ENCODE measurements around the gene DUS3L.

Gene DUS3L

DNA sequence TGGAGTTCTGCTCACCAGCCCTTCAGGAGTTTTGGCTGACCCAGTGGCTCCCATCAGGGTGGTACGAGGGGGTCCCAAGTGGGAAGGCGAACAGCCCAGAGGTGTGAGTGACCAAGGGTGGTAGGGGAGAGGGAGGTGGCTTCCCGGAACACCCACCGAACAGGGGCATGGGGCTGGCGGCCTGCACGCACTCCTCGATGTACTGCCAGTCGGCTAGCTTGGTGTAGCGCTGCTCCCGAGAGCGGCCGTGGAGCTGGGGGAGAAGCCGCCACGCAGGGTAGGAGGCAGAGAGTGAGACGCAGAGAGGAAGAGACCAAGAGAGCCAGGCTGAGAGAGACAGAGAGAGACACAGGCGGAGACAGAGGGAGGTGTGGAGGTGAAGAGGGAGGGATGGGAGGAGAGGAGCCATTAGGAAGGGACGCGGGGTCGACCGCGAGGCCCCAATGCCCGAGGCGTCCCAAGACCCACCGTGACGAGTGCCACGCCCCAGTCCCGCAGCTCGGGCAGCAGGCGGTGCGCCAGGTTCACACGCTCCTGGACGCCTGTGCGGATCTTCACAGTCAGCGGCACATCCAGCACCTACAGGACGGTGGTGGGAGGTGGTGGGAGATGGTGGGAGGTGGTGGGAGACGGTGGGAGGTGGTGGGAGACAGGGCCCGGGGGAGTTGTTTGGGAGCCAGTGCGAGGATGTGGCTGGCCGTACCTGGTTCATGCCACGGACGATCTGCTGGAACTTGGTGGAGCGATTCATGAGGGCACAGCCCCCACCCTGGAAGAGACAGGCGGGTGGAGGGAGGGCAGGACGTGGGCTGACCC, 4.2 kb downstream of the DUS3L start:
- DNase-seq (ENCODE audit: low spot score): no peak
- TF ChIP-seq CTCF (IDR thresholded peaks at IDR 0.05; ENCODE audit: extremely low read depth, missing control alignments): no peak

- TF ChIP-seq CTCF (IDR thresholded peaks at IDR 0.05; ENCODE audit: extremely low read depth, missing control alignments): no peak
Measured at GRCh38 chr19:5785423-5785822, 5.5 kb downstream of the DUS3L start.

DNA sequence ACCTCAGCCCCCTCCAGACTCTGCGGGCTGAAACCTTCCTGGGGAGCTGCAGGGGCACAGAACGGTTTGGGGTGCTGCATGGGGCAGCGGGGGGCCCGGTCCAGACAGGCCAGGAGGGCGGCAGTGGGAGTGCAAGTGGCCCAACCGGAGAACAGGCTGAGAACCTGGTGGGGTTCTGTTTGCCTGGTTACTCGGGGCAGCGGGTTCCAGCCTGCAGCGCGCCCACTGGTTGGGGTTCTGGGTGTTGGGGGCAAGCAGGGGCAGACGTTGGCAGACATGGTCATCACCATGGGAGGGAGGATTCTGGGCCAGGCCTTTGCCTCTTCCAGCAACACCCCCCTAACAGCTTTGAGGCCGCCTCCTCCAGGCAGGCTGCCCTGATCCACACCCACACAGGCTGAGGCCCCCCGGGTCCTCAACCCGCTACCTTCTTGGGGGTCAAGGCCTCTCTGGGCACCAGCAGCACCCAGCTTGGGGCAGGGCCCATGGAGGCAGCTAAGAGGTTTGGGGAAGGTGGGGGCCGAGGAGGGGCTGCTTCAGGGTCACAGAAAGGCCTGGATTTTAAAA, 6.3 kb downstream of the DUS3L start, which contains the start of gene PRR22:
PRR22 (minus strand) TSS at position 166 of the 567 bp plus-strand sequence; CDS start at position 80, 86 bp downstream.
- TF ChIP-seq CTCF (IDR thresholded peaks at IDR 0.05; ENCODE audit: extremely low read depth, missing control alignments): no peak
- DNase-seq (ENCODE audit: low spot score): no peak

More at GRCh38 chr19:5785423-5785822, 5.5 kb downstream of the DUS3L start:
- no peak for DNase-seq (ENCODE audit: low spot score)

DNA sequence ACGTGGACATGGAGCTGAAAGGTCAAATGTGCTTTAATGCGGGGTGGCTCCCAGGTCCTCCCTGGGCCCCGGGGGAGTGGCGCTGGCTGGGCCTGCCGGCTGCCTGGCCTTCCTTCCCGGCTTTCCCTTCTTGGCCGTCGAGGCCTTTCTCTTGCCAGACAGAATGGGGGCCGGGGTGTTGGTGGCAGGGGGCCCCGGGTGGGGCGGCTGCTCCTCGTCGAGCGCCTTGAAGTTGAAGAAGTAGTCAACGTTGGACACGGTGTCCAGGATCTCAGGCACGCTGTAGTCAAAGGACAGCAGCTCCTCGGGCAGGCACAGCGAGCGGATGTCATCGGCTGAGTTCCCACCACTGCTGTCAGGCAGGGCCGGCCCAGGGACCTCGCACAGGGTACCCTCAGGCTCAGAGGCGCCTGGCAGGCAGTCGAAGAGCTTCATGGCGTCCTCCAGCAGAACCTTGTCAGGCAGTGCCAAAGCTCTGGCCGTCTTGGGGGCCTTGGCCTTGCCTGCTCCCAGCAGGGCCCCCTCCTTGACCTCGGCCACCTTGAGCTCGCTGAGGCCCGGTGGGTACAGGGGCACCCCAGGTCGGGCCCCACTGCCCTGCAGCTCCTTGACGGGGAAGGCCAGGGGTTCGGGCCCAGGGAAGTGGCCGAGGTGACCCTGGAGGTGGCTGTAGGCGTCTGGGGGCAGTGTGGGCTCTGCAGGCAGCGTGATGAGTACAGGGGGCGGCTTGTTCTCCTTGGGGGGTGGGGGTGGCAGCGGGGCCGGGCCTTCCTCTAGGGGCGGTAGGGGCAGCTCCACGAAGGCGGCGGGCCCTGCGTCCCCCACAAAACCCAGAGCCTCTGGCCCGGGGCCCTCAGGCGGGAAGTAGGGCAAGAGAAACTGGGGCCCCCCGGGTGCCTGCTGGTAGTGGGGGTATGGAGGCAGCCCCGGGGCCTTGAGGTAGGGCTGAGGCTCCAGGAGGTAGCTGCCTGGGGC, 7.7 kb downstream of the DUS3L start:
- no peak for TF ChIP-seq CTCF (IDR thresholded peaks at IDR 0.05; ENCODE audit: extremely low read depth, missing control alignments)
- DNase-seq (ENCODE audit: low spot score): no peak

- no peak for TF ChIP-seq CTCF (IDR thresholded peaks at IDR 0.05; ENCODE audit: extremely low read depth, missing control alignments)
- DNase-seq (ENCODE audit: low spot score): no peak
Measured at GRCh38 chr19:5782322-5782721, 8.6 kb downstream of the DUS3L start.

DNA sequence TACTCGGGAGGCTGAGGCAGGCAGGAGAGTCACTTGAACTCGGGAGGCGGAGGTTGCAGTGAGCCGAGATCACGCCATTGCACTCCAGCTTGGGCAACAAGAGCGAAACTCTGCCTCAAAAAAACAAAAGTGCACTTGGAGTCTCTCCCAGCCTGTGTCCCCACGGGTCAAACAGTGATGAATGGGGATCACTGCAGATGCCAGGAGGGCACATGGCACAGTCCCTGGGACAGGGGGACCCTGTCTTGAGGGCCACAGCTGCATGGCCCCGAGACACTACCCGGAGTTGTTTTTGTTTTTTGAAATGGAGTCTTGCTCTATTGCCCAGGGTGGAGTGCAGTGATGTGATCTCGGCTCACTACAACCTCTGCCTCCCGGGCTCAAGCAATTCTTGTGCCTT, 10.0 kb downstream of the DUS3L start:
- peak; percentile 2 for DNase-seq (ENCODE audit: low spot score)

DNA sequence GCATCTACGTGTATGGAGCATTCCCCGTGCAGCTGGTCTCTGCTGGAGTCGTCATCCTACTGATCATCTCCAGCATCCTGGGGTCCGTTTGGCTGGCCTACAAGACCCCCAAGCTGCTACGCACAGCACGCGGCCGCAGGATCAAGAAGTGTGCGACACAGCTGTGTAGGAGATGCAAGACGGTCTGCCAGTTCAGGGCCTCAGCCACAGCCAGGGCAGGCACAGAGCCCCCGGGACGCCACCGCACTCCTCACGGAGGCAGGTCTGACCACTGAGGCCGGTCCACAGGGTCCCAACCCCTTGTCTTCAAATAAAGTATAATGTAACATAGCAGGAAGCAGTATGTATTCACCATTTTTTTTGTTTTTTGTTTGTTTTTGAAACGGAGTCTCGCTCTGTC, 12.6 kb downstream of the DUS3L start:
- no peak for TF ChIP-seq CTCF (IDR thresholded peaks at IDR 0.05; ENCODE audit: extremely low read depth, missing control alignments)
- peak; percentile 1 for DNase-seq (ENCODE audit: low spot score)
